HEK293 (cell line): Measurements from ENCODE around the gene PRDM7.

ENCODE experiments used
- GLI4 ChIP-seq: fragments of 450-650 bp; formaldehyde crosslinking; IDR thresholded peaks from 2 replicates; pipeline ENCODE4 v1.5.1; 2016; ENCODE audit warnings: missing biosample characterization, missing genetic modification characterization
- GLIS1 ChIP-seq: fragments of 450-650 bp; formaldehyde crosslinking; IDR thresholded peaks from 2 replicates; pipeline ENCODE4 v1.5.1; 2016; ENCODE audit warnings: missing biosample characterization, missing genetic modification characterization
- KLF9 ChIP-seq: fragments of 450-650 bp; formaldehyde crosslinking; IDR thresholded peaks from 2 replicates; pipeline ENCODE4 v1.5.1; 2016; ENCODE audit warnings: missing biosample characterization, missing genetic modification characterization, low read depth
- OSR2 ChIP-seq: fragments of 450-650 bp; formaldehyde crosslinking; IDR thresholded peaks from 2 replicates; pipeline ENCODE4 v1.5.1; 2016; ENCODE audit warnings: missing biosample characterization, missing genetic modification characterization
- PRDM4 ChIP-seq: fragments of 450-650 bp; formaldehyde crosslinking; IDR thresholded peaks from 2 replicates; pipeline ENCODE4 v1.5.1; 2017; ENCODE audit warnings: missing biosample characterization, missing genetic modification characterization
- PRDM6 ChIP-seq: fragments of 450-650 bp; formaldehyde crosslinking; IDR thresholded peaks from 2 replicates; pipeline ENCODE4 v1.5.1; 2017; ENCODE audit warnings: missing biosample characterization, missing genetic modification characterization
- REPIN1 ChIP-seq: fragments of 450-650 bp; formaldehyde crosslinking; IDR thresholded peaks from 2 replicates; pipeline ENCODE4 v1.5.1; 2017; ENCODE audit warnings: missing biosample characterization, missing genetic modification characterization, low read depth
- SP3 ChIP-seq: fragments of 450-650 bp; formaldehyde crosslinking; IDR thresholded peaks from 2 replicates; pipeline ENCODE4 v1.5.1; 2016; ENCODE audit warnings: missing biosample characterization, missing genetic modification characterization
- YY1 ChIP-seq: fragments of 450-650 bp; formaldehyde crosslinking; IDR thresholded peaks from 2 replicates; pipeline ENCODE4 v1.5.1; 2018; ENCODE audit warnings: missing biosample characterization, missing genetic modification characterization
- ZBTB17 ChIP-seq: fragments of 450-650 bp; formaldehyde crosslinking; IDR thresholded peaks from 2 replicates; pipeline ENCODE4 v1.5.1; 2016; ENCODE audit warnings: missing biosample characterization, missing genetic modification characterization
- ZEB2 ChIP-seq: fragments of 450-650 bp; formaldehyde crosslinking; IDR thresholded peaks from 2 replicates; pipeline ENCODE4 v1.5.1; 2016; ENCODE audit warnings: missing biosample characterization, missing genetic modification characterization
- ZFHX2 ChIP-seq: fragments of 450-650 bp; formaldehyde crosslinking; conservative IDR thresholded peaks from 2 replicates; pipeline ENCODE4 v1.5.1; 2016; ENCODE audit warnings: missing biosample characterization, missing genetic modification characterization
- ZNF18 ChIP-seq: fragments of 450-650 bp; formaldehyde crosslinking; IDR thresholded peaks from 2 replicates; pipeline ENCODE4 v1.5.1; 2016; ENCODE audit warnings: missing biosample characterization, missing genetic modification characterization
- ZNF202 ChIP-seq: fragments of 450-650 bp; formaldehyde crosslinking; IDR thresholded peaks from 2 replicates; pipeline ENCODE4 v1.5.1; 2016; ENCODE audit warnings: missing biosample characterization, missing genetic modification characterization, borderline replicate concordance
- ZNF223 ChIP-seq: fragments of 450-650 bp; formaldehyde crosslinking; IDR thresholded peaks from 2 replicates; pipeline ENCODE4 v1.5.1; 2016; ENCODE audit warnings: missing biosample characterization, missing genetic modification characterization
- ZNF324 ChIP-seq: fragments of 450-650 bp; formaldehyde crosslinking; IDR thresholded peaks from 2 replicates; pipeline ENCODE4 v1.5.1; 2016; ENCODE audit warnings: missing biosample characterization, missing genetic modification characterization
- ZNF335 ChIP-seq: fragments of 450-650 bp; formaldehyde crosslinking; conservative IDR thresholded peaks from 2 replicates; pipeline ENCODE4 v1.5.1; 2016; ENCODE audit warnings: missing biosample characterization, missing genetic modification characterization
- ZNF350 ChIP-seq: fragments of 450-650 bp; formaldehyde crosslinking; IDR thresholded peaks from 2 replicates; pipeline ENCODE4 v1.5.0; 2017; ENCODE audit warnings: missing biosample characterization, mild to moderate bottlenecking, missing genetic modification characterization
- ZNF354C ChIP-seq: fragments of 450-650 bp; formaldehyde crosslinking; IDR thresholded peaks from 2 replicates; pipeline ENCODE4 v1.5.1; 2016; ENCODE audit warnings: missing biosample characterization, missing genetic modification characterization, low read depth, borderline replicate concordance
- ZNF404 ChIP-seq: fragments of 450-650 bp; formaldehyde crosslinking; IDR thresholded peaks from 2 replicates; pipeline ENCODE4 v1.5.1; 2017; ENCODE audit warnings: missing biosample characterization, missing genetic modification characterization
- ZNF426 ChIP-seq: fragments of 450-650 bp; formaldehyde crosslinking; IDR thresholded peaks from 2 replicates; pipeline ENCODE4 v1.5.1; 2017; ENCODE audit warnings: missing biosample characterization, missing genetic modification characterization, mild to moderate bottlenecking, inconsistent platforms, moderate library complexity
- ZNF544 ChIP-seq: fragments of 450-650 bp; formaldehyde crosslinking; IDR thresholded peaks from 2 replicates; pipeline ENCODE4 v1.5.0; 2017; ENCODE audit warnings: missing biosample characterization, missing genetic modification characterization
- ZNF555 ChIP-seq: fragments of 450-650 bp; formaldehyde crosslinking; conservative IDR thresholded peaks from 2 replicates; pipeline ENCODE4 v1.5.1; 2017; ENCODE audit warnings: missing biosample characterization, mild to moderate bottlenecking, missing genetic modification characterization, inconsistent platforms
- ZNF626 ChIP-seq: fragments of 450-650 bp; sonication (Bioruptor Pico); formaldehyde crosslinking; IDR thresholded peaks from 2 replicates; pipeline ENCODE4 v1.5.1; 2018; ENCODE audit warnings: missing biosample characterization, missing genetic modification characterization, inconsistent platforms
- ZNF629 ChIP-seq: fragments of 450-650 bp; formaldehyde crosslinking; IDR thresholded peaks from 2 replicates; pipeline ENCODE4 v1.5.1; 2017; ENCODE audit warnings: missing biosample characterization, missing genetic modification characterization
- ZNF664 ChIP-seq: fragments of 450-650 bp; formaldehyde crosslinking; IDR thresholded peaks from 2 replicates; pipeline ENCODE4 v1.5.1; 2016; ENCODE audit warnings: missing biosample characterization, missing genetic modification characterization
- ZNF707 ChIP-seq: fragments of 450-650 bp; formaldehyde crosslinking; IDR thresholded peaks from 2 replicates; pipeline ENCODE4 v1.5.1; 2016; ENCODE audit warnings: missing biosample characterization, missing genetic modification characterization
- ZNF768 ChIP-seq: fragments of 450-650 bp; formaldehyde crosslinking; IDR thresholded peaks from 2 replicates; pipeline ENCODE4 v1.5.1; 2018; ENCODE audit warnings: missing biosample characterization, mild to moderate bottlenecking, missing genetic modification characterization
- ZSCAN30 ChIP-seq: fragments of 450-650 bp; IDR thresholded peaks from 2 replicates; pipeline ENCODE4 v1.5.1; 2018; ENCODE audit warnings: missing biosample characterization, mild to moderate bottlenecking, missing genetic modification characterization, moderate library complexity
- TF ChIP-seq, protein P1 (sequence below): fragments of 450-650 bp; formaldehyde crosslinking; IDR thresholded peaks from 2 replicates; pipeline ENCODE4 v1.5.1; 2016; ENCODE audit warnings: missing biosample characterization, missing genetic modification characterization
- TF ChIP-seq, protein P2 (sequence below): fragments of 450-650 bp; formaldehyde crosslinking; IDR thresholded peaks from 2 replicates; pipeline ENCODE4 v1.5.1; 2016; ENCODE audit warnings: missing biosample characterization, missing genetic modification characterization
- TF ChIP-seq, protein P3 (sequence below): fragments of 450-650 bp; formaldehyde crosslinking; IDR thresholded peaks from 2 replicates; pipeline ENCODE4 v1.5.1; 2016; ENCODE audit warnings: missing biosample characterization, missing genetic modification characterization

The PRDM7 gene

DNA sequence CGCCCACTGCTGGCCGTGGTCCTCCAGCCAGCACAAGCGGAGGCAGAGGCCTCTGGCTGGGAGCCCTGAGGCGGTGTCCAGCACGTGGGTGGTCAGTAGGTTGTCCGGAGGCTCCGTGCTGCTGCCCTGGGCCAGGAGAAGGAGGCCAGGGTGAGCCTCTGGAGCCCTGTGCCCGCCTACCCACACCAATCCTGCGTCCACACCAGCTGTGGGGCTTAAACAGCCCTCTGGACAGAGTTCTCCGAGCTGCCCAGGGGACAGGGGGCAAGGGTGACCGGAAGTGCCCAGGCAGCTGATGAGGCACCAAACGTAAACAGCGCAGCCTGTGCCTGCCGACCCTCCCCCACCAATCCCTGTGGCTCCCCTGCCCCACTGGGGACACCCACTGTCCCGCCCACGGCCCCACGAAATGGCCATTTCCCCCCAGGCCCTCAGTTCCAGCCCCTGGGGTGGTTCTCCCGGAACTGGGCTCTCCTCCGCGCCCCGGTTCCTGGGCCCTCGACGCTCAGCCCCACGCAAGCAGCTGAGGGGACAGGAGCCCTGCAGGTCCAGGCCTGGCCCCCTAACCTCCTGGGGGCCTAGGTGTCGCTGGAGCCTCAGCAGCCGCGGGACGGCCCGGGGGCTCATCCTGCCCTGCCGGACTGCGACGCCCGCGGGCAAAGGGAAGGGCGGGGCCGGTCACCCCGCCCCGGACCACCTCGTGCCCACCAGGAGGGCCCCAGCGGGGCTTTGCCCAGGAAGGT lies 30.0 kb downstream of the PRDM7 start (continued):
- TF ChIP-seq, protein P1, sequence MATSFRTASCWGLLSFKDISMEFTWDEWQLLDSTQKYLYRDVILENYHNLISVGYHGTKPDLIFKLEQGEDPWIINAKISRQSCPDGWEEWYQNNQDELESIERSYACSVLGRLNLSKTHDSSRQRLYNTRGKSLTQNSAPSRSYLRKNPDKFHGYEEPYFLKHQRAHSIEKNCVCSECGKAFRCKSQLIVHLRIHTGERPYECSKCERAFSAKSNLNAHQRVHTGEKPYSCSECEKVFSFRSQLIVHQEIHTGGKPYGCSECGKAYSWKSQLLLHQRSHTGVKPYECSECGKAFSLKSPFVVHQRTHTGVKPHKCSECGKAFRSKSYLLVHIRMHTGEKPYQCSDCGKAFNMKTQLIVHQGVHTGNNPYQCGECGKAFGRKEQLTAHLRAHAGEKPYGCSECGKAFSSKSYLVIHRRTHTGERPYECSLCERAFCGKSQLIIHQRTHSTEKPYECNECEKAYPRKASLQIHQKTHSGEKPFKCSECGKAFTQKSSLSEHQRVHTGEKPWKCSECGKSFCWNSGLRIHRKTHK (tag by site-specific recombination): no peak
- TF ChIP-seq ZNF350 (tag by site-specific recombination) (no peak), ZNF707 (tag by site-specific recombination) (no peak), KLF9 (tag by site-specific recombination) (peak; percentile 9; the same call in 1 of the 2 replicates), YY1 (tag by site-specific recombination) (no peak), ZSCAN30 (tag by site-specific recombination) (no peak), ZBTB17 (tag by site-specific recombination) (no peak), ZNF223 (tag by site-specific recombination) (no peak), ZFHX2 (tag by site-specific recombination) (peak; percentile 89), ZNF324 (tag by site-specific recombination) (no peak), PRDM6 (tag by site-specific recombination) (no peak), ZNF354C (tag by site-specific recombination) (no peak), REPIN1 (tag by site-specific recombination) (no peak), ZNF768 (no peak), ZNF404 (tag by site-specific recombination) (no peak), GLI4 (no peak), ZNF426 (tag by site-specific recombination) (no peak), ZNF664 (tag by site-specific recombination) (no peak), PRDM4 (tag by site-specific recombination) (no peak), SP3 (tag by site-specific recombination) (no peak; the same call in 1 of the 2 replicates), ZNF626 (tag by site-specific recombination) (no peak), GLIS1 (tag by site-specific recombination) (peak; percentile 42; the same call in 1 of the 2 replicates), ZNF555 (no peak), ZNF544 (tag by site-specific recombination) (no peak), ZNF202 (tag by site-specific recombination) (no peak), OSR2 (tag by site-specific recombination) (no peak), ZEB2 (tag by site-specific recombination) (no peak), ZNF18 (tag by site-specific recombination) (no peak), ZNF335 (tag by site-specific recombination) (peak; percentile 31; the same call in 1 of the 2 replicates), ZNF629 (tag by site-specific recombination) (no peak)
- TF ChIP-seq, protein P2, sequence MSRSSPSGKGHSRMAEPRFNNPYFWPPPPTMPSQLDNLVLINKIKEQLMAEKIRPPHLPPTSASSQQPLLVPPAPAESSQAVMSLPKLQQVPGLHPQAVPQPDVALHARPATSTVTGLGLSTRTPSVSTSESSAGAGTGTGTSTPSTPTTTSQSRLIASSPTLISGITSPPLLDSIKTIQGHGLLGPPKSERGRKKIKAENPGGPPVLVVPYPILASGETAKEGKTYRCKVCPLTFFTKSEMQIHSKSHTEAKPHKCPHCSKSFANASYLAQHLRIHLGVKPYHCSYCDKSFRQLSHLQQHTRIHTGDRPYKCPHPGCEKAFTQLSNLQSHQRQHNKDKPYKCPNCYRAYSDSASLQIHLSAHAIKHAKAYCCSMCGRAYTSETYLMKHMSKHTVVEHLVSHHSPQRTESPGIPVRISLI (tag by site-specific recombination): no peak
- TF ChIP-seq, protein P3, sequence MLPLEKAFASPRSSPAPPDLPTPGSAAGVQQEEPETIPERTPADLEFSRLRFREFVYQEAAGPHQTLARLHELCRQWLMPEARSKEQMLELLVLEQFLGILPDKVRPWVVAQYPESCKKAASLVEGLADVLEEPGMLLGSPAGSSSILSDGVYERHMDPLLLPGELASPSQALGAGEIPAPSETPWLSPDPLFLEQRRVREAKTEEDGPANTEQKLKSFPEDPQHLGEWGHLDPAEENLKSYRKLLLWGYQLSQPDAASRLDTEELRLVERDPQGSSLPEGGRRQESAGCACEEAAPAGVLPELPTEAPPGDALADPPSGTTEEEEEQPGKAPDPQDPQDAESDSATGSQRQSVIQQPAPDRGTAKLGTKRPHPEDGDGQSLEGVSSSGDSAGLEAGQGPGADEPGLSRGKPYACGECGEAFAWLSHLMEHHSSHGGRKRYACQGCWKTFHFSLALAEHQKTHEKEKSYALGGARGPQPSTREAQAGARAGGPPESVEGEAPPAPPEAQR: no peak
